Left lung (tissue), 10 donors: ENCODE data around the gene CTTNBP2NL. TPM values are rescaled to one million over a fixed set of nuclear protein-coding genes. Genes with fewer than 3 reads are reported as not detected.
"Not testable (repeated sequence)": the region's sequence is repeated elsewhere in the genome, so short reads cannot be mapped to it uniquely, and the experiment has no call there.

Source experiments
- ATAC-seq: fragments of 200-7000 bp; cut with Tn5 transposase; one replicate; pipeline ENCODE4 v1.9.1; 2020; ENCODE audit warnings: moderate library complexity
- DNase-seq, 4 donors: peaks; one replicate each; pipeline ENCODE4 v3.0.0-alpha.2; 2013 to 2020
- H3K27ac ChIP-seq, 2 donors: fragments of 200-600 bp; sonication (generic) in 1 of 2; one replicate each; pipeline versions ENCODE4 v1.5.0 to v1.8.0; 2020 to 2021
- H3K27me3 ChIP-seq, 2 donors: fragments of 200-600 bp; sonication (generic) in 1 of 2; one replicate each; pipeline versions ENCODE4 v1.5.0 to v1.8.0; 2020 to 2021
- H3K36me3 ChIP-seq, 2 donors: fragments of 200-600 bp; sonication (generic) in 1 of 2; one replicate each; pipeline versions ENCODE4 v1.5.0 to v1.8.0; 2020 to 2021
- H3K4me1 ChIP-seq, 2 donors: fragments of 200-600 bp; one replicate each; pipeline ENCODE4 v1.8.0; 2021
- H3K4me3 ChIP-seq, 2 donors: fragments of 200-600 bp; sonication (generic) in 1 of 2; one replicate each; pipeline versions ENCODE4 v1.5.0 to v1.8.0; 2020 to 2021; ENCODE audit warnings: mild to moderate bottlenecking in 1 of 2
- H3K9me3 ChIP-seq, 2 donors: fragments of 200-600 bp; sonication (generic) in 1 of 2; one replicate each; pipeline versions ENCODE4 v1.5.0 to v1.8.0; 2020 to 2021
- intact Hi-C, 2 donors: fragments of 100-400 bp; cut with DNase I; formaldehyde crosslinking; loops; one replicate each; pipeline versions ENCODE4 v1.11.2 to v1.14.2; 2022
- polyA plus RNA-seq, 6 donors: library from polyadenylated mRNA; unstranded; fragments of 120-200 nt; gene quantifications; one replicate each; pipeline ENCODE4 v1.2.1, GENCODE V29; 2013; ENCODE audit not compliant: insufficient read length in 6 of 6
- total RNA-seq, 2 donors: library from RNA; stranded (reverse); fragmentation: NEBNext Ultra II Directional; extraction: Animal tissue kit (Norgen Biotek cat#: 25700); gene quantifications; one replicate each; pipeline ENCODE4 v1.2.1, GENCODE V29; 2021
- TF ChIP-seq, protein P1 (sequence below), 2 donors: fragments of 200-600 bp; sonication (generic) in 1 of 2; IDR thresholded peaks; one replicate each; pipeline versions ENCODE4 v1.5.0 to v1.8.0; 2021; ENCODE audit warnings: antibody characterized with exemption in 2 of 2
- donor health status: DM: no; HTN: yes; CAD: no.
- donor health status: DM: no; HTN: no; CAD: no.

Gene CTTNBP2NL
- total and polyA plus RNA-seq, 8 donors: 34.6 to 49.2 (median 39.4) TPM

- TF ChIP-seq, protein P1, sequence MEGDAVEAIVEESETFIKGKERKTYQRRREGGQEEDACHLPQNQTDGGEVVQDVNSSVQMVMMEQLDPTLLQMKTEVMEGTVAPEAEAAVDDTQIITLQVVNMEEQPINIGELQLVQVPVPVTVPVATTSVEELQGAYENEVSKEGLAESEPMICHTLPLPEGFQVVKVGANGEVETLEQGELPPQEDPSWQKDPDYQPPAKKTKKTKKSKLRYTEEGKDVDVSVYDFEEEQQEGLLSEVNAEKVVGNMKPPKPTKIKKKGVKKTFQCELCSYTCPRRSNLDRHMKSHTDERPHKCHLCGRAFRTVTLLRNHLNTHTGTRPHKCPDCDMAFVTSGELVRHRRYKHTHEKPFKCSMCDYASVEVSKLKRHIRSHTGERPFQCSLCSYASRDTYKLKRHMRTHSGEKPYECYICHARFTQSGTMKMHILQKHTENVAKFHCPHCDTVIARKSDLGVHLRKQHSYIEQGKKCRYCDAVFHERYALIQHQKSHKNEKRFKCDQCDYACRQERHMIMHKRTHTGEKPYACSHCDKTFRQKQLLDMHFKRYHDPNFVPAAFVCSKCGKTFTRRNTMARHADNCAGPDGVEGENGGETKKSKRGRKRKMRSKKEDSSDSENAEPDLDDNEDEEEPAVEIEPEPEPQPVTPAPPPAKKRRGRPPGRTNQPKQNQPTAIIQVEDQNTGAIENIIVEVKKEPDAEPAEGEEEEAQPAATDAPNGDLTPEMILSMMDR (IDR thresholded peaks at IDR 0.05): no peak
- H3K4me1 ChIP-seq: no peaks in the 10 kb centered on the region
- intact Hi-C loops: no loop called here
These were observed 27.2 kb downstream of the CTTNBP2NL start for GRCh38 chr1:112423207-112423606.

DNA sequence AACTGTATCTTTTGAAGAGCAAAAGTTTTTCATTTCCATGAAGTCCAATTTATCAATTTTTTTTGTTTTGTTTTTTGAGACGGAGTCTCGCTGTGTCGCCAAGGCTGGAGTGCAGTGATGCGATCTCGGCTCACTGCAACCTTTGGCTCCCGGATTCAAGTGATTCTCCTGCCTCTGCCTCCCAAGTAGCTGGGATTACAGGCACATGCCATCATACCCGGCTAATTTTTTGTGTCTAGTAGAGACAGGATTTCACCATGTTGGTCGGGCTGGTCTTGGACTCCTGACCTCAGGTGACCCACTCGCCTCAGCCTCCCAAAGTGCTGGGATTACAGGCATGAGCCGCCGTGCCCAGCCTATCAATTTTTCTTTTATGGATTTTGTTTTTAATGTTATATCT lies 27.7 kb downstream of the CTTNBP2NL start:
- H3K4me1 ChIP-seq, H3K27me3 ChIP-seq, H3K4me3 ChIP-seq, ATAC-seq, intact Hi-C loops, H3K9me3 ChIP-seq, H3K27ac ChIP-seq: not testable (repeated sequence)
- DNase-seq: peak in 1 of 4 donors; percentile 17
- peaks cover 5 to 11% of the 10 kb centered on the region in 2 donors for H3K36me3 ChIP-seq

More at GRCh38 chr1:112423207-112423606, 27.2 kb downstream of the CTTNBP2NL start:
- DNase-seq (no peak), ATAC-seq (no peak)
- no peak overlapping the region for H3K27ac ChIP-seq
- H3K27me3 ChIP-seq: no peaks in the 10 kb centered on the region
- H3K4me3 ChIP-seq: no peak overlapping the region
- H3K9me3 ChIP-seq: no peaks in the 10 kb centered on the region
- peaks cover 3 to 16% of the 10 kb centered on the region in 2 donors for H3K36me3 ChIP-seq

DNA sequence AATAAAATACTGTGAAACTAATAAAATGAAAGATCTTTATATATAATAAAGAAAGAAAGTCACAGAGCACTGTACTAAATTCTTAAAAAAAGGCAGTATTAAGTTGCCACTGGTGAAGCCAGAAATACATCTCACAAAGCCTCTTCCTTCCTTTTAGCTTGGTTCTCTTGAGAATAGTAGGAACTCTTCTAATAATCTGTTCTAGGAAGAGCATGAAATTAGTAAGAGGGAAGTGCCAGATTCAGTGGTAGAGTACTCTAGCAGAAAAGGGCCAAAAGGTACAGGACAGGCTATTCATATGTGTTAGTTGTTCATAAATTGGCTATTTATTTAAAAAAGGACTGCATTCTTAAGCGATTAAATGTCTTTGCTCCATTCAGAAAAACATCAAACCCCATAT lies 33.7 kb downstream of the CTTNBP2NL start:
- TF ChIP-seq, protein P1 (IDR thresholded peaks at IDR 0.05): no peak
- no peaks in the 10 kb centered on the region for H3K9me3 ChIP-seq
- peak overlapping the region; percentile 45 to 51 for H3K27ac ChIP-seq
- peak; percentile 37 for ATAC-seq
- no peaks in the 10 kb centered on the region for H3K27me3 ChIP-seq
- H3K4me1 ChIP-seq: peaks cover 5 to 29% of the 10 kb centered on the region in 2 donors
- DNase-seq: no peak
- intact Hi-C loops: no loop called here
- H3K36me3 ChIP-seq: peaks cover 3 to 5% of the 10 kb centered on the region in 2 donors
- no peak overlapping the region for H3K4me3 ChIP-seq

GRCh38 chr1:112431038-112431437 lies 35.0 kb downstream of the CTTNBP2NL start:
- Histone ChIP-seq H3K36me3 (peaks cover 0 to 3% of the 10 kb centered on the region in 2 donors), H3K4me3 (no peak overlapping the region), H3K9me3 (no peaks in the 10 kb centered on the region), H3K27ac (peak overlapping the region; percentile 51 to 67), H3K27me3 (no peaks in the 10 kb centered on the region), H3K4me1 (peaks cover 5 to 29% of the 10 kb centered on the region in 2 donors)
- TF ChIP-seq, protein P1 (IDR thresholded peaks at IDR 0.05): no peak
- intact Hi-C loops: no loop called here
- ATAC-seq (peak; percentile 46), DNase-seq (no peak)

- H3K27ac ChIP-seq: peak overlapping the region in 1 of 2 donors; percentile 59
- intact Hi-C loops: no loop called here
- DNase-seq (no peak), ATAC-seq (no peak)
- peaks cover 4 to 34% of the 10 kb centered on the region in 2 donors for H3K4me1 ChIP-seq
- no peaks in the 10 kb centered on the region for H3K27me3 ChIP-seq
- TF ChIP-seq, protein P1 (IDR thresholded peaks at IDR 0.05): no peak
- H3K36me3 ChIP-seq: no peaks in the 10 kb centered on the region
- H3K9me3 ChIP-seq: no peaks in the 10 kb centered on the region
- no peak overlapping the region for H3K4me3 ChIP-seq
These were observed 39.4 kb downstream of the CTTNBP2NL start for GRCh38 chr1:112435448-112435847.
